NCI-H526 treated with DMSO at 0.1 percent for 48 hours (cell line): ENCODE data around the gene SYNPR.

ENCODE experiments used
- DNase-seq: peaks from one replicate; lab custom pipeline; 2025; lab: John Stamatoyannopoulos, UW

SYNPR gene

DNA sequence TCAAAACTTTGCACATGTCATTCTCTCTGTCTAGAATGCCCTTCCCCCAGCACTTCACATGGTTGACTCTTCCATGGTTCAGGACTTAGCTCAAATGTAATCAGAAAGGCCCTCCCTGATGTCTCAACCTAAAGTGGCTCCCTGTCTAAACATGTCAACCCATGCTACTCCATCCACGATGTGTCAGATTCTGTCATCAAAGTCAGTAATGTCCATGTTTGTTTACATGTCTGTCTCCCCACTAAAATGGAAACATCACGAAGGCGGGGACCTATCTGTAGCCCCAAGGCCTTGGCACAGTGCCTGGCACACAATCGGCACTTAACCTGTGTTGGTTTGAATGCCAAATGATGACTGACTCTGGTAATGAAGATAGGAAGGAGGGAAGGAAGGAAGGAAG lies 353.6 kb downstream of the SYNPR start:
- no peak for DNase-seq

- DNase-seq, result no peak
These were observed 357.1 kb downstream of the SYNPR start for GRCh38 chr3:63635186-63635585.

GRCh38 chr3:63639806-63640205 lies 361.7 kb downstream of the SYNPR start:
- no peak for DNase-seq

DNA sequence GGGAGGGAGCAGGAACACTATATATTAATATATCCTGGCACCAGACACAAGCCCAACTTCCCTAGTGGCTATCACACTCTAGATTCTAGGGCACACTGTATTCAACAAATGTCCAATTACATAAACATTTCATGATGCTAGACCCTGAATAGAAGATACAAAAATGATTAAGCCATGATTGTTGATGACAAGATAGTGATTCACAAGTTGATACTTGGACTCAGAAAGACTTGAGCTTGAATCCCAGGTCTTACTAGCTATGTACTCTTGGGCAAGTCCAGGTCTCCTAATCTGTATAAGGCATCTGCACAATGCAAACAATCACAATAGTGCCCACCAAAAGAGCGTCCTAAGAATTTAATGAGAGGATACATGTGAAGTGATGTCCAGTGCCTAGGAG lies 364.4 kb downstream of the SYNPR start:
- DNase-seq, result no peak

DNA sequence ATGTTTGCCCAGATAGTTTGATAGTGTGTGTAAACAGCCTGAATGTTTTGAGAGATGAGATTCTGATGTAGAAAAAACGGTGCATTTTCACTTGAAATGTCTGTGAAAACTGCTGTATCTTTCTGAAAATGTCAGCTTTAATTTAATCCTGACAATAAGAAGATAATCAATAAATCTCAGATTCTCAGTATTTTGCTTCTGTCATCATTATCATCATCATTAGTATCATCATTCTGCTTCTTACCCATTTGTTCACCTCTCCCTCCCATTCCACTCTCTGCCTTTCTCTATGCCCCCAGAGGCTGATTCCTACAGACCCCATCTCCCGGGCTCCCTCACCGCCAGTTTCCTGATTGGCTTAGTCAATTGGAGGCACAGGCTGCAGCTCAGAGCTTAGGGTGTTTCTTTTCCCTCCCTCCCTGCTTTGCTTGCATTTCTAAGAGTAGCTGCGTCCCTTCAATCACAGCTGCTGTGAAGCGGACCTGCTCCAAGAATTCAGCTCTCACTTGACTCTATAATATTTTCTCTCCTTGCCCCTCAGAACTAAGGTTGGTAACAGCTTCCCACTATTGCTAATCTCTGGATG lies 366.2 kb downstream of the SYNPR start:
- DNase-seq, result no peak

GRCh38 chr3:63644928-63645781 lies 367.0 kb downstream of the SYNPR start:
- DNase-seq, result peak; percentile 40

DNA sequence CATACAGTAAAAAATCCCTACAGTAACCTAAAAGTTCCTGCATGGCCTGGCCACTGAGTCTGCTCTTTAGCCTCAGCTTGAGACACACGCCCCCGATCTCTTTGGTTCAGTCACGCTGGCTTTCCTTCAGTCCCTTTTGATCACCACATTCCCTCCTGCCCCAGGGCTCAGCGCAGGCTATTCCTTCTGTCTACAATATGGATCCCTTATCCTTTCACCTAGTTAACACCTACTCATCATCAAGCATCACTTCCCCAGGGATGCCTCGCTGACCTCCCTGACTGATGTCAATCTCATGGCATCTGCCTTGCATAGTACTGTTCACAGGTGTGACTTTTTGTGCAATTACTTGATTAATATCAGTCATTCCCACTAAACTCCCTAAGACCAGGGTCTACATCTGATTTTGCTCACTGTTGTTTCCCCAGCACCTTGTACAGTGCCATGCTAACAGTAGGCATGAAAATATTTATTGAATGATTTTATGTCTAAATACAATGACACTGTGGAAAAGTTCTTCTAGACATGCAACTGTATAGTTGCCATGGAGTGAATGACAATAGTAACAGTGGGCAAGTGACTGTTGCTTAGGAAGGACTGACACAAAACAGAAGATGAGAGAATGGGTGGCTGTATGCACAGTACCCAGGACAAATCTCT lies 374.1 kb downstream of the SYNPR start, which contains the start of gene SNTN:
Gene SNTN, plus strand, starts transcription at position 610 of the 660 bp plus-strand sequence. Its CDS starts 13 bp downstream, at position 623.
- DNase-seq, result no peak

DNA sequence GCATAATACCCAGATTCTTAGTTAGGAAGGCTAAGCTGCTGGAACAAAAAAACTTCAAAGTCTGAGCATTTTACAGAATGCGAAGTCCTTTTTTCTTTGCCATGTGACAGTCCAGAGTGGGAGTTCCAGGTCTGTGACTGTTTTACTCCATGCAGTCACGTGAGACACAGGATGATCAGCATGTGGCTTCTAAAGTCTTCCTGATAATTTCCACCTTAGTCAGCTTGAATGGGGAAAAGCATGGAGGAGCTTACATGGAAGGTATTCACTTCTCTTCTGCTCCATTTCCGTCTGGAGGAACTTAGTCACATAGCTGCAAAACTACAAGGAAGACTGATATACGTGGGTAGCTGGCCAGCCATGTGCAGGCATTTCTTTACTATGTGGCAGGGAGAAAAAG lies 376.1 kb downstream of the SYNPR start:
- DNase-seq, result no peak

DNA sequence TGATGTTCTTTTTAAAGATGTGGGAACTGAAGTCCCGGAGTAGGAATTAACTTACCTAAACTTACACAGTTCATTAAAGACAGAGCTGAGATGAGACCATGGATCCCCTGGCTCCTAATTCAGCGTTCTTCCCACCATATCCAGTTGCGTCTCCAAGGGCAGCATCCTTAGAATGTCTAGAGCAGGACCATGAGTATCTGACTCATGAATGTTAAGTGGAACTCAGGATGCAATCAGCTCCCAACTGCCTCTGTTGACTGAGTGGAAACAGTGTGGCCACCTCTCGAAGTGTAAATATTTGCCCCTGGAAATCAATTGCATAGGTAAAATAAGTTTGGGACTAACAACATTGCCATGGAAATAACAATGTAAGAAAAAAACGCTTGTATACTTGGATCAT lies 376.8 kb downstream of the SYNPR start:
- no peak for DNase-seq

DNA sequence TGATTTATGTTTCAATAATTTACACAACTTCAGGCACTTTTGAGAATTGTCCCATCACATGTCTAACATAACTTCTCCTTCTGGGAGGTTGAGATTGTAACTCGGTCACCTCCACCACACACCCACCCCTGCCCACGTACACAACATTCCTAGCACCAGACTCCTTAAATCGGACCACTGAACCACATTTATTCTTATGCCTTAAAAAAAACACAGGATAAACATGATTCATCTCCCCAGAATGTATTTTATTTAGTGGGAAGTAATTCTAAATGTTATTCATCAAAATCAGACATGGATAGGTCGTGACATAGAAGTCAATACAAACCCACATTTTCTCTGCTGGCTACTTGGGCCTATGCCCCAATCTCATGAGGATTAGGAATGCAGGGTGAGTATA lies 377.4 kb downstream of the SYNPR start:
- DNase-seq, result no peak

DNA sequence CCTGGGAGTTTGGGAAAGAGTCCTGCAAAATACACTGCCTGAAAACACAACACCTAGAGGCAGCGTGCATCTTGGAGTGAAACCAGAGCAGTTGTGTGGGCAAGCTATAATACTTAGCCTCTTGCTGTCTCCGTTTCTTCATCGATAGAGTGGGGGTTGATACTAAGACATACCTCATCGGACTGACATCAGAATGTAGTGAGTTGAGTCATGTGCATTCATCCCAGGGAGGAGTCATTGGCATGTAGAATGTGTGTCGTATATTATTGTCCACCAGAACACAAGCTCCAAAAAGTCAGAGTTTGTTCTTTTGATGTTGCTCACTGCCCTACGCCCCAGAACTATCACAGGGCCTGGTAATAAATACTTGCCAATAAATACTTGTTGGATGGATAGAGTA lies 378.7 kb downstream of the SYNPR start:
- DNase-seq, result no peak

DNA sequence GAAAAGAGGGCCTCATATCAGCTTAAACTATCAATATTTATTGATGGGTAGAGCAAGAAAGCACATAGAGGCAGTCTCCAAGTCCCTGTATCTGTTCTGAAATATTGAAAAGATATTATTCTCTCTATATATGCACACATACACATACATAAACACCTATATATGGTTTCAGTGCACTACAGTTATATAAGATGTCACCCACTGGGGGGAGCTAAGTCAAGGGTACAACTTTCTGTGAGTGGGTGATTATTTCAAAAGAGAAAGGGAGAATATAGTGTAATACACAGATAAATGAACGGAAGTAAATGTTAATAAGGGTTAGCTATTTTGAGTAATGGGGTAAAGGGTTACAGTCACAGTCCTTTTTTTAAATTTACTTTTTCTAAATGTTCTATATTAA lies 383.1 kb downstream of the SYNPR start:
- DNase-seq, result no peak

GRCh38 chr3:63662011-63662410 lies 383.9 kb downstream of the SYNPR start:
- DNase-seq, result no peak

DNA sequence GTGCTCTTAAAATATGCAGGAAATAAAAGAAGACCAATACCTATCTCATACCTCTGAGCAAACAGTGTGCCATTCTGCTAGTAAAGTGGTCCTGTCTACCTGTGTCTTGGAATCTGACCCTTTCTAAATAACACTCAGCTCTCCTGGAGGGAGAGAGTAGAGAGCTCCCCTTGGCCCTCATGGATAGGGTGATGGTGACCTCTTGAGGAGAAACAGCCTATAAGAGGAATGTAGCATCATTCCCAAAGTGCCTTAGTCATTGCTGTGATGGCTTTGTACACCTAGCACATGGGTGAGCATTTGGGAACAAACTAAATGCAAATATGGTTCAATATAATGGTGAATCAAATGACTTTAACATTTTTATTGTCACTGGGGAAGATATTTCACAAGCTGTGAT lies 384.4 kb downstream of the SYNPR start:
- peak; percentile 17 for DNase-seq
